ENCODE measurements around the gene ANKRD34C.

ANKRD34C gene

GRCh38 chr15:79321876-79322275, 39.4 kb downstream of the ANKRD34C start:
- TF ChIP-seq CTCF (conservative IDR thresholded peaks at IDR 0.05; ENCODE audit: low read depth, low read length): no peak
- no peak for DNase-seq (ENCODE audit: low read depth)
- no peak overlapping the region for H3K4me3 ChIP-seq (ENCODE audit: low read depth, low read length)

GRCh38 chr15:79322306-79322705, 39.8 kb downstream of the ANKRD34C start:
- no peak overlapping the region for H3K4me3 ChIP-seq (ENCODE audit: low read depth, low read length)
- TF ChIP-seq CTCF (conservative IDR thresholded peaks at IDR 0.05; ENCODE audit: low read depth, low read length): no peak

GRCh38 chr15:79322945-79323344, 40.4 kb downstream of the ANKRD34C start:
- no peak overlapping the region for H3K4me3 ChIP-seq (ENCODE audit: low read depth, low read length)
- no peak for TF ChIP-seq CTCF (conservative IDR thresholded peaks at IDR 0.05; ENCODE audit: low read depth, low read length)
- no peak for DNase-seq (ENCODE audit: low read depth)

More at GRCh38 chr15:79322306-79322705, 39.8 kb downstream of the ANKRD34C start:
- DNase-seq (ENCODE audit: low read depth): no peak

- DNase-seq (ENCODE audit: low read depth): peak; percentile 94
- TF ChIP-seq CTCF (conservative IDR thresholded peaks at IDR 0.05; ENCODE audit: low read depth, low read length): no peak
- H3K4me3 ChIP-seq (ENCODE audit: low read depth, low read length): no peak overlapping the region
Measured at GRCh38 chr15:79329171-79329611, 46.7 kb downstream of the ANKRD34C start.
